ENCODE results near the gene SMYD3.
"Not testable (repeated sequence)": the region's sequence is repeated elsewhere in the genome, so short reads cannot be mapped to it uniquely, and the experiment has no call there.

Gene SMYD3

DNA sequence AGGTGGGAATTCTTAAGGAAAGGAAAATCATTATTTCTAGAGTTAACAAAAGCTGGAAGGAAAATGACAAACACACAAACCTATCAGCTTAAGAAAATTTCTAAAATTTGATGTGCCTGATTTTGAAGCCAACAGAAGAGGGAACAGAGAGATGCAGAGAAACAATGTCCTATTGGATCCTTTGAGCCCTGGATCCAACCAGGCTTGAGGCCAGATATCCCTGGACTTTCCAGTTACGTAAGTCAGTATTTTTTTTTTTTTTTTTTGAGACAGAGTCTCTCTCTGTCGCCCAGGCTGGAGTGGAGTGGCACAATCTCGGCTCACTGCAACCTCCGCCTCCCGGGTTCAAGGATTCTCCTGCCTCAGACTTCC is 703.4 kb downstream of the SMYD3 start:
- no peak for DNase-seq (ENCODE audit: low read depth)
- H3K4me3 ChIP-seq (ENCODE audit: low read depth, low read length) = no peak overlapping the region

DNA sequence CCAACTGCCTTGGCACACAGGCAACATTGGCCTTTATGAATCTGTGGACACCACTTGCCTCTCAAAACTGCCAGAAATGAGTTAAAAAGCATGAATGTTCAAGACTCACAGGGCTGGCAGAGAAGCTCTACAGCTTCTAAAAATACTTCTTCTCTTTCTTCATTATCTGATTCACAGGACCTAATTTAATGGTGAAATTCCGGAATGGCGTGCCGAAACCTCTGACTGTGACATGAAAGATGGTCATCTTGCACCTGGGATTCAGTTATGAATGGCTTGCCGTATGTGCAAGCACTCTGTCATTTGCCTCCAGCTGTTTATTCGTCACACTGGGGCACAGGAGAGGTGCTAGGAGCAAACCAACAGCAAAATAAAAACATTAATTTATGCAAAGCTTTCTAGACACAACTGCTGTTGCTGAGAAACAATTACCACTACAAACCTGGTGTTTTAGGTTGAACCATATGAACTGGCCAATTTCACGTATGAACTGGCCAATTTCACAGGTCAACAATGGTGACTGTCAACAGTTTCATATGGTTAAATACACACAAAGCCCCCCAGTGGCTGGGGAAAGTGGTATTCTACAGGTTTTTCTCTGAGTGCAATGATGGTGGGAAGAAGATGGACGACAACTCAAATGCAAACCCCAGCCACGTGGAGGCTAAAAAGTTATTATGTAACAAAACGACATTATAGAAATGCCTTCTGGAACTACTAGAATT is 704.0 kb downstream of the SMYD3 start:
- no peak for DNase-seq (ENCODE audit: low read depth)
- no peak overlapping the region for H3K4me3 ChIP-seq (ENCODE audit: low read depth, low read length)

DNA sequence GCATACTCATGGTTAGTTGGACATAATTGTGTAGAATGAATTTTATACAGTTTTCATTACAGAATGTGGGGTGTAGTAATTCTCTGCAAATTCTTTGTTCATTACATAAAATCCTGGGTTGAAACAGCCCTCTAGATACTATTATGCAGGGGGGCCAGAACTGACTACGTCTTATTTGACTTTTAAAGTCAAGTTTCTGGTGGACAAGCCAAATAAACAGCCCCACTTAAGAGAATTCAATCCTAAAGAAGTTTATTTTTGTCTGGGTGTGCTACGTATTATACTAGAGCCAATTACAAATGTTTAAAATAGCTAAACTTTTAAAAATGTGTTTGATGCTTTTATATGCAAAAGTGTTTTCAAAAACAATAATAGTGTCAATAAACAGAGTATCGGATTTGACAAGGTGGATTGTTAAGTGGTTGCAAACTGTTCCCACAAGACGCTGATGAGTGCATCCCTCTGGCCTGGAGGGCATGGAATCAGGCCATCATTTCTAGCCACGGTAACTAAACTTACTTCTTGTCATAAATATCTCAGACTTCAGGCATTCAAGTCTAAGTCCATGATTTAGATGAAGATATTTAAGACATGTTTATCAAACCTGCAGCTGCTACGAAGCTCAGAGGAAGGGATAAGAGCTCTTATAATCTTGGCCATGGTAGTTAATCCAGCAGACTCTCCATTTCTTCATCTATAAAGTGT is 706.0 kb downstream of the SMYD3 start:
- H3K4me3 ChIP-seq (ENCODE audit: low read depth, low read length) = no peak overlapping the region
- no peak for DNase-seq (ENCODE audit: low read depth)

DNA sequence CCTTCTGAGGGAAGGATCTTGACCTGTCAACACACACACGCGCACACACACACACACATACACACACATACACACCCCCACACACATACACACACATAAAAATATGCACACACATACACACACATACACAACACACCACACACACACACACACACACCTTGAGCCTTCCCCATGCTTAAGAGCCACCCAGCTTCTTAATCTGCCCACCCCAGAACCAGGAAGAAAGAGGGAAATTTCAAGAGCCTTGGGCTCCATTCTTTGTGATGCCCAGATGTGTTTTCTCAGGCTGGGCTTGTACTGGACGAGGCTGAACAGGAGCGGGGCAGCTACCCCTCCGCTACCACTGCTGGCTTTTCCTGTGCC is 708.7 kb downstream of the SMYD3 start:
- no peak for DNase-seq (ENCODE audit: low read depth)
- H3K4me3 ChIP-seq (ENCODE audit: low read depth, low read length) = no peak overlapping the region

DNA sequence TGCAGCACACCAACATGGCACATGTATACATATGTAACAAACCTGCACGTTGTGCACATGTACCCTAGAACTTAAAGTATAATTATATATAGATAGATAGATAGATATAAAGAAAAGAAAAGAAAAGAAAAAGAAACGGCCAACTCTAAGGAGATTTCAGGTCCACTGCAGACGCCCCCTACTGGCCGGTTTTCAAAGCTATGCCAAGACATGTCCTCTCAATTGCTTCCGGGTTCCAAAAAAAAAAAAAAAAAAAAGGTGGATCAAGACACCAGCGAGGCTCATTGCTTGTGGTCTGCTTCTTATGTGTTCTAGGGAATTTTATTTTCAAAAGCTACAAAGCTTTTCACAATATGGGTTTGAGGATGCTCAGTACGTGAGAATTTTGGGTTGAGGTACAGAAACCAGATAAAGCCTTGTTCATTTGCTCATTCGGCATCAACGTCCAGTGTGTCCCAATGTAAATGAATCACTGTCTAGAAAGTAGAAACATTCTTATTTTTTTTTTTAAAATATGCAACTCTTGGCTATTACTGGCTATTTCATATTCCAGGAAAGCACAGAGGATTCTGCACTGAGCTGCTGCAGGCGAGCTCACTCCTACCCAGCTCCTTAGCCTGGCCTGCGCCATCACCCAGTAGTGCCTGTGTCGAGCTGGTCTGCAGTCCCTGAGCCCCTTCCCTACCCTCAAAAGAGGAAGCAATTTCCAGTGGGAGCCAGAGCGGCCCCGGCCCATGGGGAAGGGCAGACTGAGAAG is 709.3 kb downstream of the SMYD3 start:
- DNase-seq (ENCODE audit: low read depth) = no peak
- H3K4me3 ChIP-seq (ENCODE audit: low read depth, low read length) = no peak overlapping the region

DNA sequence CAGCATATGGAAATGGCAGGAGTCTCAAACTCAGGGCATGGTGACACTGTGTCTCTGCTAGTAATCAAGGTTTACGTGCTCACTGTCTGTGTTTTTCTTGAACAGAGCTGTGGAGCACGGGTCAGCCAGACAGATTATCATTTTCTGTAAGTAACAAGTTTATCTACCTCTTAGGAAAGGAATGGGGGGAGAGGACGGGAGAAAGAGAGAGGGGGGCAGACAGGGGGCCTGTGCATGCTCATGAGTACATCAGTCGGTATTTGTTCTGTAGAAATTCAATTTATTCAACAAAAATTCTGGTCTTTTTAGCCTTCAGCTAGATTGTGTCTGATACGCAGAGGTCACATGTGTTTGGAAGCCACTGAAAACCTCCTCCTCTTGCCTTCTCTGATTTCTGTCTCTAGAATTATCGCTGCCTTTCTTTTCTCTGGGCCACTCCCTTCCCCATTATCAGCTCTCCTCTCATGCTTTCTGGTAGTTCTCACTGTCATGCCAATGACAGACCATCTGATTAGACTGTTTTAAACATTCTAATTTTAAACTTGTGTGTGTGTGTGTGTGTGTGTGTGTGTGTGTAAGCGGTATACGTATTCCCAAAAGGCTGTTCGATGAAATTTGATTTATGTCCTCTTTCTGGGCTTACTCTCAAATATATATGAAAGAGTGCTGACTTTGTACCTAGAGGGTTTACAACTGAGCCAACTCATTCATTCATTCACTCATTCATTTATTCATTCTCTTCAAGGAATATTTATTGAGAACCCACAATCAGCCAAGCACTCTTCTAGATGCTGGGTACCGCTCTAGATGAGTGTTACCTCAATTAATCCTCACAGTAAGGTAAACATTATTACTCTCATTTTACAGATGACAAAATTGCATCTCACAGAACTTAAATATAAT is 715.4 kb downstream of the SMYD3 start:
- no peak overlapping the region for H3K4me3 ChIP-seq (ENCODE audit: low read depth, low read length)
- DNase-seq (ENCODE audit: low read depth) = no peak

DNA sequence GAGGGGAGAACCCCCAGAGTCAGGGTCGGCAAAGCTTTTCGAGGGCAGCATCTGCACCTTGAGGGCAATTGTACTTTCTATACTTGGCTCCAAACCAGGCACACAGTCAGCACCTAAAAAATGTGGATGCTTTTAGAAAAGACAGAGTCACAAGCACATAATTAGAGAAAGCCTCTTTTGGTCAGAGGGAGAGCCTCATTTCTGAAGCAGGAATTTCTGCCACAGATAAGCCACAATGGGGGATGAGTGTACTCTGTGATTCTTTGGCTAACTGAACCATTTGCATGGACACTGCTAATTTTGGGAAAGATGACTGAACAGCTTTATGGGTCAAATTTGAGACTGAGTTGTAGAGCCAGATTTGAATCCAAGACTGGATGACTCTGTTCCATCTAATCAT is 716.6 kb downstream of the SMYD3 start:
- no peak overlapping the region for H3K4me3 ChIP-seq (ENCODE audit: low read depth, low read length)
- DNase-seq (ENCODE audit: low read depth) = no peak

DNA sequence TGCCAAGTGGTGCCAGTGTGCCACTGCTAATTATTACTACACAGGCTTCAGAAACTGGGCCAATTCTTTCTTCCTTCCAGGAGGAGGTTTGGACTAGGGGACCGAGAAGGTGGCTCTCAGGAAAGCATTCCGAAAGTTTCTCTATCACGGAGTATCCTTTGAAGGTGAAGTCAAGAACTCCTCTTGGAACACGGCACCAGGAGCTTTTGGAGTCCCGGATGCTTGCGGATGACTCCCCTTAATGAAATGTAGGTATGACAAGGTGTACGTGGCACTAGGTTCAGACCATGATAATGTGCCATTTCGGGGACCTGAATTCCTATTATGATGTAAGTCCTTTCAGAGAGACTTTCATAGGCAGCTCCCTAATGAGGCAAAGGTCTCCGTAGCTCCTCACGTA is 718.2 kb downstream of the SMYD3 start:
- H3K4me3 ChIP-seq (ENCODE audit: low read depth, low read length) = no peak overlapping the region
- no peak for DNase-seq (ENCODE audit: low read depth)

DNA sequence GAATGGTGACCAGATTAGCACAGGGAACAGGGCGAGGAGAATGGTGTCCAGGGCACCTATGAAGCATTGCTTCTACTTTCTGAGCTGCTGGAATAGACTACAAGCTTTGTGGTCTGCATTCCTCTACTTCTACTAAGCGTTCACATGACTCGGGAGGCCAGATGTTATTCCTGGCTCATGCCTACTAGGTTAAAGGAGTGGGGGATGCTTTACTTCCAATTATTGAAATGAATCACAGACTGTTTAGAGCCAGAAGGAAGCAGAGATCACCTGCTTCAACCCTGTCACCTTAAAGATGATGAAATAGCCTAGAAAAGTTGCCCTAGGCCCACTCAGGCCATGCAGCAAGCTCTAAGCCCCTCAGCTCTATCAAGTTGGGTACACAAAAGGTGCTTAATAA is 718.8 kb downstream of the SMYD3 start:
- no peak overlapping the region for H3K4me3 ChIP-seq (ENCODE audit: low read depth, low read length)
- DNase-seq (ENCODE audit: low read depth) = peak; percentile 85

DNA sequence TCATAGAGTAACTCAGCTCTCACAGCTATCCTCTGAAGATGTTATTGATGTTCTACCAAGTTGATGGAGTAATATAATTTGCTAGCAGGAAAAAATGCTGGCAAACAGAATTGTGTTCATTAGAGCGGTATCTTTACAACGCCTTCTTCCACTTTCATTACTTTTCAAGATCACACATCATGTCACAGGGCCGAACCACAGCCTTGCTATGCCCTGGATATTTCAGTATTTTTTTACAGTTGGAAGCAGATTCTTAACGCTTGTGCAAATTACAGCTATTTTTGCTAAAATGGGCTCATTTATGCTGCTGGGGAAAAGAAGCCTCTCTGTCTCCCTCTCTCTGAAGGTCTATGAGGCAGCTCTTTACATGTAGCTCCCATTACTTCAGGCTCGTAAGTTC is 720.1 kb downstream of the SMYD3 start:
- DNase-seq (ENCODE audit: low read depth) = no peak
- H3K4me3 ChIP-seq (ENCODE audit: low read depth, low read length) = no peak overlapping the region

DNA sequence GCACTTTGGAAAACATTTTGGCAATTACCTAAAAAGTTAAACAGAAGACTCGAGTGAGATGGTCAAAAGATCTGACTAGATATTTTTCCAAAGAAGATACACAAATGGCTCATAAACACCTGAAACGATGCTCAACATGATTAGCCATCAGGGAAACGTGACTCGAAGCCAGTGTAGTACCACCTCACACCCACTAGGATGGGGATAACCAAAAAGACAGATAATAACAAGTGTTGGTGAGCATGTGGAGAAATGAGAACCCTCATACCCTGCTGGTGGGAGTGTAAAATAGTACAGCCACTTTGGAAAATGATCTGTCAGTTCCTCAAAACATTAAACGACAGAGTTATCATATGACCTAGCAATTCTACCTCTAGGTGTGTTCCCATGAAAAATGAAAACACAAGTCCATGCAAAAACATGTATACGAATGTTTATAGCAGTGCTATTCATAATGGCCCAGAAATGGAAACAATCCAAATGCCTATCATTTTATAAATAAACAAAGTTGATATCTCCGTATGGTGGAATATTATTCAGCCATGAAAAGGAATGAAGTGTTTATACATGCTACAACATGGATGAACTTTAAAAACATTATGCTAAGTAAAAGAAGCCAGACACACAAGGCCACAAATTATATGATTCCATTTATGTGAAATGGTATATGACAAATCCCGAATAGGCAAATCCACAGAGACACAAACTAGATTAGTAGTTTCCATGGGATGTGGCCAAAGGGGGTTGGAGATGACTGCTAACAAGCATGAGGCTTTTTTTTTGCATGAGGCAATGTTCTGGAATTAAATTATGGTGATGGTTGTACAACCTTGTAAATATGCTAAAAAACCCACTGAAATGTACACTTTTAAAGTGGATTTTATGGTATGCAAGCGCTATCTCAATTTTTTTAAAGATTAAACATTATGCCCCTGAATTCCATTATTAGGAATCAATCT is 727.0 kb downstream of the SMYD3 start:
- DNase-seq (ENCODE audit: low read depth) = no peak
- H3K4me3 ChIP-seq (ENCODE audit: low read depth, low read length) = no peak overlapping the region

DNA sequence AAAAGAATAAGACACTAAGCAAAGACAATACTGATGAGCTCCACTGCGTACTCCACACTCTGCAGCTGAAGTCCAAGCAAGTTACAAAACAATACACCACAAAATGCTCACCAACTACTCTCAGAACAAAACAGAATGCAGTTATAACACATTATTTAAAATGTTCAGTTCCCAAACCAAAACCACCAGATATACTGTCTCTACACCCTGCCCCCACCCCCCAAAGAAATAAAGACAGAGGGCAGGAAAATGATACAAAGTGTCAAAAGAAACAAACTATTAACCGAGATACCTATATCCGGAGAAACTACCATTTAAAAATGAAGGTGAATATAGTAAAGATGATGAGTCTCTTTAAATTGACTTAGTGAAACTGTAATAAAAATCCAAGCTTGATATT is 729.3 kb downstream of the SMYD3 start:
- H3K4me3 ChIP-seq (ENCODE audit: low read depth, low read length) = no peak overlapping the region
- no peak for DNase-seq (ENCODE audit: low read depth)

DNA sequence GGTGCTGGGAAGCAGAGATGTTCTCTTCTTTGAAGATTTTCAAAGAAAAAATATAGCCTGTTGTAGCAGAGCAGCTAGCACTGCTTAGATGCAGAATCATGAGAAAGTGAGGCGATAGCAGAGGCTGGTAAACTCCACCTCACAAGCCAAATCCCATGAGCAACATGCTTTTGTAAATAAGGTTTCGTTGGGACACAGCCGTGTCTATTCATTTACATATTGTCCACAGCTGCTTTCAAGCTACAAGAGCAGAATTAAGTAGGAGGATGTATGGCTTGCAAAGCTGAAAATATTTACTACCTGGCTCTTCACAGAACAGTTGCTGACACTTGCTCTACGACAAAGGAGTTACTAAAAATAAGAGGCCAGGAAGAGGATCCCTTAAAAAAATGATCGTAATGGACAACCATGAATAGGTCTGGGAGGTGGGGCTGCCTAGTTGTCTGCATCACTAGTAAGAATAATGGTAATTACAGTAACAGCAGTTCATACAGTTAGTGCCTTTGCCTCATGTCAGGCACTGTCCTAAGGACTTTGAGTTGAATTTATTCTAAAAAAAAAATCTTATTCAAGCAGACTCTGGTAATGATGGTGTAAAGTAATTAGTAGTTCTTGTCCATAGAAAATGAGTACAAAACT is 730.3 kb downstream of the SMYD3 start:
- no peak overlapping the region for H3K4me3 ChIP-seq (ENCODE audit: low read depth, low read length)
- DNase-seq (ENCODE audit: low read depth) = no peak

DNA sequence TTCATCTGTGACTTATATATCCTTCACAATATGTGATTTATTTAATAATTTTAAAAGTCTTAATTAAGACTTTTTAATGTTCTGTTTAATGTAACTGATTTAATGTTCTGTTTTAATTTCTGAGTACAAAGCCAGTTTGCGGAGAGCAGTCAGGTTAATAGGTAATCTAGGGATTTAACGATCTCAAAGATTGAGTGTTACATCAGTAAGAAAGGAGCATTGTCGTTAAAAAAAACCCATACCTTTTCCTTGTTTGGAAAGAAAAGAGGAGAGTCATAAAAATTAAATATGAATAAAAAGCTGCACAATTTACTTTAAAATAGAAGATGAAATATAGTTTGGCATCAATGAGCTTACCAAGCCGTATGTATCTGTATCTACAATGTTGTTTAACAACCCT is 730.9 kb downstream of the SMYD3 start:
- DNase-seq (ENCODE audit: low read depth) = no peak
- no peak overlapping the region for H3K4me3 ChIP-seq (ENCODE audit: low read depth, low read length)

DNA sequence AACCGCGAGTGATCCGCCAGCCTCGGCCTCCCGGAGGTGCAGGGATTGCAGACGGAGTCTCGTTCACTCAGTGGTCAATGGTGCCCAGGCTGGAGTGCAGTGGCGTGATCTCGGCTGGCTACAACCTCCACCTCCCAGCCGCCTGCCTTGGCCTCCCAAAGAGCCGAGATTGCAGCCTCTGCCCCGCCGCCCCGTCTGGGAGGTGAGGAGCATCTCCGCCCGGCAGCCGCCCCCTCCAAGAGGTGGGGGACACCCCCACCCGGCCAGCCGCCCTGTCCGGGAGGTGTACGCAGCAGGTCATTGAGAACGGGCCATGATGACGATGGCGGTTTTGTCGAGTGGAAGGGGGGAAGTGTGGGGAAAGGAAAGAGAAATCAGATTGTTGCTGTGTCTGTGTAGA is 732.1 kb downstream of the SMYD3 start:
- not testable (repeated sequence) for H3K4me3 ChIP-seq (ENCODE audit: low read depth, low read length); DNase-seq (ENCODE audit: low read depth)

DNA sequence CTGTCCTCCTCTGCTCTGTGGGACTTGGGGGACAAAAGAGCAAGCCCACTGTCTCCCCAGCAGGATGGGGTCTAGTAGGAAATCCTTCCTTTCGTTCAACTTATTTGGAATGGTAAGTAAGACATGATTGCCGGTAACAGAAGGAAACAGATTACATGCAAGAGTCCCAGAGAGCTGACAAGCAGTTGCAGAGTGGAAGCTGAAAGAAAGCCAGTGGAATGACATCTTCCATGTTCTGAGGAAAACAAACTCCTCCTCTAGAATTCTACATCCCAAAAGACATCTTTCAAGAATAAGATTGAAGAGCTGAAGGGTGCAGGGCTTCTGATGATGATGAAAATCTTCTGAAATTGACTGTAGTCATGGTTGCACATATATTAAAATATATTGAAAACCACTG is 732.9 kb downstream of the SMYD3 start:
- H3K4me3 ChIP-seq (ENCODE audit: low read depth, low read length) = no peak overlapping the region
- no peak for DNase-seq (ENCODE audit: low read depth)

DNA sequence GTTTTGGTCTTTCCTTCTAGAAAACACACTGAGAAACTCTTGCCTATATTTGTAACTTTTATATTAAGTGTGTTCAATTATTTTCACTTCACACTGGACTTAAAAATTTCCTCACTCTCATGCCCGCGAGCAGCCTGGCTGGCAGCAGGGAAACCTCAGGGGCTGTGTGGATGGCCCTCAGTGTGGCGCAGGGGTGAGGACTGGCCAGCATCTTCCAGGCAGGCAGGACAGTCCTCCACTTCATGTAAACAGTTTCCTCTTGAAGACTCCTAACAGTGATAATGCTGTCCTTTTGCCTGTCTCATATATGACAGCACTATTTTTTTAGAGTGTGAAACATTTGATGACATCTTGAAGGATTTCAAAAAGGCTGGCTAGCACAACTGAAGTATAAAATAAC is 733.7 kb downstream of the SMYD3 start:
- H3K4me3 ChIP-seq (ENCODE audit: low read depth, low read length) = no peak overlapping the region
- no peak for DNase-seq (ENCODE audit: low read depth)

DNA sequence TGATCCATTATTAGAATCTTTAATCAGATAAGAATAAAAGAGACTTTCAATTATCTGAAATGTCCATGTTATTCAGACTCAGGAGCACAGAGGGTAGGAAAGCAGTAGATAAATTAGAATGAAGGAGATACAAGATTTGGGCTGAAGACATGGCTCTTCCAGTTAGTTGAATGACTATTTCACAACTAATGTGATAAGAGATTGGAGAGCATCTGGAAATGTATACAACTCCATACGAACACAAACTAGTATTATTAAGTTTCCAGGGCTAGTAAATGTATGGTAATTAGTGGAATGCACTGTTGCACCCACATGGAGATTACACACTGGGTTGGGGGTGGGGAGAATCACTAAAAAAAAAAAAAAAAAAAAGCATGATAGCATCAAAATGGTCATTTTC is 734.3 kb downstream of the SMYD3 start:
- H3K4me3 ChIP-seq (ENCODE audit: low read depth, low read length) = no peak overlapping the region
- DNase-seq (ENCODE audit: low read depth) = no peak

Data from skeletal muscle cell (primary cell).